22Rv1 (cell line): ENCODE data around the gene MAN1A1.

ENCODE experiments used
- ZFX ChIP-seq: fragments of 450-650 bp; IDR thresholded peaks from 2 replicates; pipeline ENCODE4 v1.6.1; 2017; ENCODE audit warnings: antibody characterized with exemption, borderline replicate concordance
- TF ChIP-seq, protein P1 (sequence below): fragments of 450-650 bp; IDR thresholded peaks from 2 replicates; pipeline ENCODE4 v1.5.1; 2017; ENCODE audit warnings: mild to moderate bottlenecking

DNA sequence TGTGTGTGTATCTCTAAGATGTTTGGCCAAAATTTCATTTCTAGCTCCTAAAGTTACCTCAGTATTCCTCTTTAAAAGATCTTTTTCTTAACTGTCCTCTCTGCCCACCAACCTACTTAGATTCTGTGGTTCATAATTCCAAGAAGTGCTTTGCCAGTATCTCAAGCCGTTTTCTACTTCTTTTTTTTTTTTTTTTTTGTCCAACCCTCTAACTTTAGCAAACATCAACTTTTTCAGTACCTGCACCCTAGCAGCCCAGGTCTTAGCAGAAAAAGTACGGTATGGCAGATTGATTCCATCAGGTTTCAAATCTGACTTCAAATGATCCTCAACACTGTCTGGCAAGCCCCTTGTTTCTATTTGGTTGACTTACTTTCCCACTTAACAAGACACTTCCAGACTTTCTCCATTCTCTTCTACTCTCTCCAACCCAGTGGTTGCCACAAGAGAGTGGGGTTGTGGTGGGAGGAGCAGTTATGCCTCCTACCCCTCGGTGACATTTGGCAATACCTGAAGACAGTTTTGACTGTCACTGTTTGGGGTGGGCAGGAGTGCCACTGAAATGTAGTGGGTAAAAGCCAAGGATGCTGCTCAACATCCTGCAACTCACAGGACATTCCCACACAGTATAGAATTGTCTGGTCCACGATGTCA, 10.8 kb upstream of the MAN1A1 start:
- TF ChIP-seq, protein P1, sequence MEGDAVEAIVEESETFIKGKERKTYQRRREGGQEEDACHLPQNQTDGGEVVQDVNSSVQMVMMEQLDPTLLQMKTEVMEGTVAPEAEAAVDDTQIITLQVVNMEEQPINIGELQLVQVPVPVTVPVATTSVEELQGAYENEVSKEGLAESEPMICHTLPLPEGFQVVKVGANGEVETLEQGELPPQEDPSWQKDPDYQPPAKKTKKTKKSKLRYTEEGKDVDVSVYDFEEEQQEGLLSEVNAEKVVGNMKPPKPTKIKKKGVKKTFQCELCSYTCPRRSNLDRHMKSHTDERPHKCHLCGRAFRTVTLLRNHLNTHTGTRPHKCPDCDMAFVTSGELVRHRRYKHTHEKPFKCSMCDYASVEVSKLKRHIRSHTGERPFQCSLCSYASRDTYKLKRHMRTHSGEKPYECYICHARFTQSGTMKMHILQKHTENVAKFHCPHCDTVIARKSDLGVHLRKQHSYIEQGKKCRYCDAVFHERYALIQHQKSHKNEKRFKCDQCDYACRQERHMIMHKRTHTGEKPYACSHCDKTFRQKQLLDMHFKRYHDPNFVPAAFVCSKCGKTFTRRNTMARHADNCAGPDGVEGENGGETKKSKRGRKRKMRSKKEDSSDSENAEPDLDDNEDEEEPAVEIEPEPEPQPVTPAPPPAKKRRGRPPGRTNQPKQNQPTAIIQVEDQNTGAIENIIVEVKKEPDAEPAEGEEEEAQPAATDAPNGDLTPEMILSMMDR: no peak
- no peak for TF ChIP-seq ZFX
